K562 (cell line): ENCODE results near the gene GAB2. TPM values are rescaled to one million over a fixed set of nuclear protein-coding genes. Genes with fewer than 3 reads are reported as not detected.

Experiments used
- ATAC-seq: fragments of 200-7000 bp; cut with Tn5 transposase; 3 replicates; pipeline ENCODE4 v1.9.1; 2020; ENCODE audit warnings: moderate library complexity
- BruUV-seq: library from RNA; stranded (reverse); fragments of 400-500 nt; replicated peaks from 2 replicates; lab custom pipeline; 2021; lab: Mats Ljungman, UMichigan
- CTCF ChIA-PET: fragments of 300-600 bp; formaldehyde crosslinking; extraction: SDS; loops from one replicate; lab custom pipeline; 2021; ENCODE audit warnings: low intra/inter-chr PET ratio; lab: Yijun Ruan, JAX
- POLR2A ChIA-PET: fragments of 300-600, 350-650 bp; sonication (Branson Sonifier 250); formaldehyde crosslinking; extraction: SDS; loops from one replicate; lab custom pipeline; 2021; ENCODE audit warnings: antibody characterized with exemption, inconsistent platforms; lab: Yijun Ruan, JAX
- DNase-seq, 4 experiments: peaks; one replicate each; pipeline versions ENCODE4 v3.0.0 to v3.0.0-alpha.2; 2011 to 2018; ENCODE audit warnings: low spot score in 3 of 4, mixed read lengths in 3 of 4; ENCODE audit errors: extremely low read depth in 1 of 4
- FAIRE-seq: peaks from 2 replicates; lab custom pipeline; 2011; peaks lifted over from hg19 to GRCh38; lab: Jason Lieb, UNC
- H2AFZ ChIP-seq: 2 replicates; pipeline ENCODE4 v1.6.0; 2011; ENCODE audit warnings: low read depth, low read length, control low read depth, inconsistent platforms
- H3K27ac ChIP-seq: fragments of 200-600 bp; 3 replicates; pipeline ENCODE4 v1.8.0; 2011; ENCODE audit warnings: low read depth, mild to moderate bottlenecking, control low read depth, inconsistent platforms, low read length, moderate library complexity, mixed read lengths; ENCODE audit errors: extremely low read depth
- H3K27me3 ChIP-seq, 2 experiments: fragments of 300-600 bp in 1 of 2; 2 replicates in 1 of 2; 3 replicates in 1 of 2; pipeline versions ENCODE4 v1.6.0 to v1.8.0; 2011; ENCODE audit warnings: inconsistent platforms in 2 of 2, low read length in 2 of 2, mild to moderate bottlenecking in 1 of 2, mixed read lengths in 1 of 2, moderate library complexity in 1 of 2; ENCODE audit not compliant: control insufficient read depth in 2 of 2, insufficient read depth in 2 of 2
- H3K36me3 ChIP-seq: fragments of 300-600 bp; 3 replicates; pipeline ENCODE4 v1.8.0; 2011; ENCODE audit warnings: mild to moderate bottlenecking, low read length, inconsistent platforms; ENCODE audit not compliant: control insufficient read depth, insufficient read depth
- H3K4me1 ChIP-seq, 2 experiments: fragments of 200-600 bp in 1 of 2; replicated peaks in 1 of 2; 2 replicates in 1 of 2; 3 replicates in 1 of 2; pipeline versions ENCODE4 v1.5.1 to v1.8.0; 2011; ENCODE audit warnings: inconsistent platforms in 2 of 2, low read length in 2 of 2, mild to moderate bottlenecking in 1 of 2, mixed read lengths in 1 of 2, moderate library complexity in 1 of 2; ENCODE audit not compliant: control insufficient read depth in 2 of 2, insufficient read depth in 2 of 2
- H3K4me2 ChIP-seq: 2 replicates; pipeline ENCODE4 v1.6.1; 2011; ENCODE audit warnings: low read length, control low read depth, inconsistent platforms, mixed read lengths; ENCODE audit not compliant: insufficient read depth
- H3K4me3 ChIP-seq: fragments of 200-600 bp; sonication (generic), shearing (Covaris generic); 2 replicates; pipeline ENCODE4 v1.5.1; 2016; ENCODE audit warnings: control low read depth, inconsistent platforms
- H3K79me2 ChIP-seq: fragments of 200-600 bp; 3 replicates; pipeline ENCODE4 v1.8.0; 2011; ENCODE audit warnings: low read length, inconsistent platforms; ENCODE audit not compliant: control insufficient read depth, insufficient read depth
- H3K9ac ChIP-seq, 2 experiments: 2 replicates each; pipeline versions ENCODE4 v1.6.0 to v1.6.1; 2011; ENCODE audit warnings: low read depth in 2 of 2, low read length in 2 of 2, control low read depth in 1 of 2, inconsistent platforms in 1 of 2, mild to moderate bottlenecking in 1 of 2, mixed read lengths in 1 of 2; ENCODE audit not compliant: insufficient read depth in 1 of 2
- H3K9me1 ChIP-seq: one replicate; pipeline ENCODE4 v1.6.0; 2011; ENCODE audit warnings: inconsistent platforms, mild to moderate bottlenecking, low read length, moderate library complexity; ENCODE audit not compliant: control insufficient read depth, insufficient read depth
- H3K9me3 ChIP-seq: replicated peaks from 2 replicates; pipeline ENCODE4 v1.5.1; 2011; ENCODE audit warnings: low read depth, low read length, inconsistent platforms; ENCODE audit not compliant: control insufficient read depth, insufficient read depth
- H4K20me1 ChIP-seq: replicated peaks from 2 replicates; pipeline ENCODE4 v1.6.1; 2011; ENCODE audit warnings: low read length, inconsistent platforms, mixed read lengths; ENCODE audit not compliant: control insufficient read depth, insufficient read depth
- ATF2 ChIP-seq: sonication (generic); formaldehyde crosslinking; IDR thresholded peaks from 2 replicates; pipeline ENCODE4 v1.8.1; 2022; ENCODE audit warnings: missing genetic modification reagents
- CEBPB ChIP-seq: fragments of 450-650 bp; IDR thresholded peaks from 2 replicates; pipeline ENCODE4 v1.6.1; 2016; ENCODE audit warnings: missing genetic modification characterization, missing compliant biosample characterization
- CEBPG ChIP-seq, 3 experiments: fragments of 200-800 bp in 1 of 3; sonication (Bioruptor generic) in 1 of 3; sonication (generic) in 1 of 3; formaldehyde crosslinking in 1 of 3; IDR thresholded peaks in 2 of 3; conservative IDR thresholded peaks in 1 of 3; 2 replicates each; pipeline versions ENCODE4 v1.6.1 to v1.8.0; 2016 to 2022; ENCODE audit warnings: missing compliant biosample characterization in 2 of 3, missing genetic modification characterization in 2 of 3, mild to moderate bottlenecking in 1 of 3, missing genetic modification reagents in 1 of 3
- ELF2 ChIP-seq: fragments of 250-450 bp; sonication (Bioruptor Pico); IDR thresholded peaks from 2 replicates; pipeline ENCODE4 v1.5.0; 2021; ENCODE audit warnings: mild to moderate bottlenecking
- GATAD2B ChIP-seq: fragments of 450-650 bp; IDR thresholded peaks from 2 replicates; pipeline ENCODE4 v1.6.1; 2017; ENCODE audit warnings: mild to moderate bottlenecking, borderline replicate concordance
- HDAC6 ChIP-seq: IDR thresholded peaks from 2 replicates; pipeline ENCODE4 v1.6.1; 2012; ENCODE audit warnings: low read depth, mild to moderate bottlenecking, control low read depth, inconsistent platforms, low read length, moderate library complexity
- HMGXB4 ChIP-seq: sonication (generic); formaldehyde crosslinking; IDR thresholded peaks from 2 replicates; pipeline ENCODE4 v1.8.1; 2023; ENCODE audit warnings: mild to moderate bottlenecking, missing genetic modification reagents
- KAT2B ChIP-seq: IDR thresholded peaks from one replicate; pipeline ENCODE4 v1.6.1; 2012; ENCODE audit warnings: low read depth, mild to moderate bottlenecking, control low read depth, inconsistent platforms, low read length, moderate library complexity
- KLF16 ChIP-seq: IDR thresholded peaks from 2 replicates; pipeline ENCODE4 v1.6.1; 2016; ENCODE audit warnings: antibody characterized with exemption
- L3MBTL2 ChIP-seq: fragments of 450-650 bp; IDR thresholded peaks from 2 replicates; pipeline ENCODE4 v1.6.1; 2016; ENCODE audit warnings: mild to moderate bottlenecking, moderate library complexity
- NONO ChIP-seq, 2 experiments: fragments of 200-400 bp in 1 of 2; fragments of 450-650 bp in 1 of 2; formaldehyde crosslinking in 1 of 2; IDR thresholded peaks; 2 replicates each; pipeline ENCODE4 v1.6.1; 2017; ENCODE audit warnings: low read depth in 2 of 2, mild to moderate bottlenecking in 2 of 2, moderate library complexity in 2 of 2, low read length in 1 of 2
- PCBP2 ChIP-seq: fragments of 200-400 bp; formaldehyde crosslinking; IDR thresholded peaks from 2 replicates; pipeline ENCODE4 v1.6.1; 2018; ENCODE audit warnings: low read length, low read depth, mild to moderate bottlenecking, moderate library complexity; ENCODE audit not compliant: poor library complexity, severe bottlenecking
- SFPQ ChIP-seq: fragments of 200-400 bp; formaldehyde crosslinking; IDR thresholded peaks from 2 replicates; pipeline ENCODE4 v1.6.1; 2017; ENCODE audit warnings: mild to moderate bottlenecking, low read depth, low read length, moderate library complexity
- SMAD2 ChIP-seq: fragments of 150-350 bp; IDR thresholded peaks from 2 replicates; pipeline ENCODE4 v1.6.1; 2014; ENCODE audit warnings: low read depth, mild to moderate bottlenecking, low read length
- TBL1XR1 ChIP-seq, 2 experiments: IDR thresholded peaks; 2 replicates each; pipeline ENCODE4 v1.6.1; 2012; ENCODE audit warnings: improper control_type of control experiment in 2 of 2, low read length in 2 of 2, mild to moderate bottlenecking in 1 of 2
- ZNF263 ChIP-seq: sonication (generic); formaldehyde crosslinking; IDR thresholded peaks from 2 replicates; pipeline ENCODE4 v1.8.0; 2022; ENCODE audit warnings: mild to moderate bottlenecking, missing genetic modification reagents, borderline replicate concordance
- ZSCAN32 ChIP-seq: fragments of 450-650 bp; formaldehyde crosslinking; IDR thresholded peaks from 2 replicates; pipeline ENCODE4 v1.4.0; 2020; ENCODE audit warnings: mild to moderate bottlenecking, moderate library complexity
- WGBS: fragments of 100-300 bp; shearing (Covaris generic); methylation state at CpG from one replicate; pipeline ENCODE4 v1.1.6; 2016; ENCODE audit warnings: low coverage, mixed read lengths; ENCODE audit not compliant: insufficient coverage; ENCODE audit errors: missing lambda C conversion rate; 5-methylcytosine and 5-hydroxymethylcytosine counted together
- in situ Hi-C: fragments of 300-500 bp; cut with MboI; formaldehyde crosslinking; loops from 4 replicates; pipeline ENCODE4 v1.15.0; 2018; ENCODE audit warnings: inconsistent platforms, mixed read lengths
- intact Hi-C: fragments of 100-400 bp; cut with micrococcal nuclease; formaldehyde crosslinking; loops from 2 replicates; pipeline ENCODE4 v1.14.2; 2022
- polyA plus RNA-seq, 8 experiments: library from polyadenylated mRNA; depleted of rRNA in 4 of 8; stranded (reverse) in 5 of 8; unstranded in 3 of 8; fragments of >200 nt; fragmentation: Nextera tagmentation in 2 of 8; fragmentation: Illumina TruSeq in 1 of 8; extraction: Ambion mirVana in 2 of 8; extraction: Trizol in 1 of 8; gene quantifications; 2 replicates each; pipeline versions ENCODE4 v1.2.1 to v1.2.3, GENCODE V29; 2011 to 2014; ENCODE audit warnings: inconsistent platforms in 1 of 8, missing spikeins in 1 of 8
- total RNA-seq, 7 experiments: library from RNA; depleted of rRNA in 6 of 7; stranded (reverse); fragments of >200 nt in 6 of 7; fragmentation: Illumina TruSeq in 2 of 7; extraction: Trizol in 2 of 7; gene quantifications; 2 replicates each; pipeline versions ENCODE4 v1.2.1 to v1.2.3, GENCODE V29; 2011 to 2021; ENCODE audit warnings: low replicate concordance in 1 of 7

Gene GAB2
- total and polyA plus RNA-seq, 9 of the 15 experiments (the other 6 are each of a cell fraction or from before 2014, with no cell fraction given), result 2.3 to 35.2 (median 16.1) TPM

- no peak overlapping the region for H2AFZ ChIP-seq
- no peaks in the 10 kb centered on the region for H4K20me1 ChIP-seq
- intact Hi-C loops (loop anchor here (5.0 kb wide), 1 partner anchor 106 kb away; no protein-coding TSS in a partner anchor), in situ Hi-C loops (no loop called here)
- H3K9ac ChIP-seq, result no peak overlapping the region
- H3K4me3 ChIP-seq, result no peak overlapping the region
- no peaks in the 10 kb centered on the region; the same call in 2 of the 3 replicates for H3K36me3 ChIP-seq
- ChIA-PET CTCF (no interaction called here), POLR2A (interaction anchor here (1.0 kb wide), 1 partner anchor 14 kb away, joined by 4 read pairs; no protein-coding TSS in a partner anchor)
- no peaks in the 10 kb centered on the region for H3K9me3 ChIP-seq
- FAIRE-seq (no peak), DNase-seq (peak in 1 of 4 experiments; percentile 16), ATAC-seq (peak; percentile 19; the same call in 1 of the 3 replicates)
- no peak overlapping the region for H3K4me2 ChIP-seq
- whole genome bisulfite sequencing, result 93% methylated on average over 1 of the region's 1 CpG
- BruUV-seq, result no TSS peak
- H3K9me1 ChIP-seq, result no peaks in the 10 kb centered on the region
- H3K4me1 ChIP-seq, result peaks cover 13 to 55% of the 10 kb centered on the region in 2 experiments; a peak in 4 of 5 replicates
- H3K27ac ChIP-seq, result peak overlapping the region; percentile 60; the same call in 1 of the 3 replicates
- peaks cover 57% of the 10 kb centered on the region for H3K79me2 ChIP-seq
- no peaks in the 10 kb centered on the region for H3K27me3 ChIP-seq
- TF ChIP-seq ELF2 (CRISPR knock-in tag) (peak; percentile 53; the same call in 1 of the 2 replicates), ZSCAN32 (CRISPR knock-in tag) (no peak), HDAC6 (no peak), KLF16 (no peak), L3MBTL2 (0 out of 2 replicates have a peak, but pooled peaks have one; percentile 9), PCBP2 (no peak), CEBPB (peak; percentile 82), GATAD2B (no peak), ATF2 (no peak), KAT2B (no peak), SMAD2 (no peak), TBL1XR1 (IDR thresholded peaks at IDR 0.05; ENCODE audit: low read length in 2 of 2) (no peak), SFPQ (no peak), CEBPG (CRISPR knock-in tag; IDR thresholded peaks at IDR 0.05) (no peak), CEBPG (tag; conservative IDR thresholded peaks at IDR 0.05 in 1 of 2, IDR thresholded peaks at IDR 0.05 in 1 of 2) (peak in 1 of 2 experiments; percentile 64; a peak in 2 of 4 replicates), HMGXB4 (no peak), ZNF263 (no peak), NONO (IDR thresholded peaks at IDR 0.05; ENCODE audit: low read depth in 2 of 2, low read length in 1 of 2) (no peak)
Measured at GRCh38 chr11:78338138-78338537, 79.5 kb downstream of the GAB2 start.
